ENCODE measurements around the gene ASCC1. TPM values are rescaled to one million over a fixed set of nuclear protein-coding genes. Genes with fewer than 3 reads are reported as not detected.

The ASCC1 gene
- total RNA-seq, 1 donor from 2014 or later: 35.6 TPM

DNA sequence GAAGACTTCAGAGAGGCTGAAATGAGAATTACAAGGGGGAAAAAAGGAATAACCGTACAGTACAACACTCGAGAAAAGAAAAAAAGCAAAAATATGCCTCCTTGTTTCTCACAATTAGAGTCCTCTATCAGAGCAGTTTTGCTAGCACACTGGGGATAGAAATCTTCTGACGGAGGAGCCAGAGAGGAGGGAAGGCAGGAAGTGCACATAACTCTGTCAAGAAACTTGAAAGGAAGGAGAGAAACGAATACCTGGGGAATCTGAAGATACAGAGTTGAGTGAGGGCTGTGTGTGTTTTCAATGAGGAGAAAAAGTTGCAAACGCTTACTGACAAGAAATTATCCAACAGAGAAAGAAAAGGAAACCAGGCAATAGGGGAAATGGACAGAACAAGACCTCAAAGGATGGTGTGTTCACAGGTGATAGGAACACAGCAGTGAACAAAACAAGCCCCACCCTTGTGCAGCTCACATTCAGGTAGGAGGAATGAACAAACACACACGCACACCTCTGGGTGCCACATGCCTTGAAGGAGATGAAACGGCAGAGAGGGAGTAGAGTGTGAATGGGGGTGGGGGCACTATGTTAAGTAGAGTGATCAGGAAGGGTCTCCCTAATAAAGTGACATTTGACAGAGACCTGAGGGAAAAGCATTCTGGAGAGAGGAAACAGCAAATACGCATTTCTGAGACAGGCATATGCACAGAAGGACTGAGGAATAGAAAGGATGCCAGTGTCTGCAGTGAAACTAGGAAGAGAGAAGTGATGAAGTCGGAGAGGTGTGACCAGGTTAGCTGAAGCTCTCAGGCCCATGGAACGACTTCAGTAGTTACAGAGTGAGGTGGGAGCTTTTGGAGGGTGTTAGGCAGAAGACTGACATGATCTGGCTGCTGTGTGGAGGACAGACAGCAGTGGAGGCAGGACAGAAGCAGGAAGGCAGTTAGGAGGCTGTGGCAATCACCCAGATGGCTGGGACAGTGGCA lies 81.0 kb downstream of the ASCC1 start:
- no peaks in the 10 kb centered on the region for H3K9me3 Mint-ChIP-seq
- no peak overlapping the region for H3K4me3 Mint-ChIP-seq
- H3K27ac Mint-ChIP-seq (ENCODE audit: unreplicated experiment): peak overlapping the region; percentile 69
- DNase-seq (ENCODE audit: low read depth, low spot score): no peak
- H3K4me1 Mint-ChIP-seq: no peaks in the 10 kb centered on the region
- peaks cover 10% of the 10 kb centered on the region for H3K36me3 Mint-ChIP-seq (ENCODE audit: low read depth)
- H3K27me3 Mint-ChIP-seq (ENCODE audit: low read depth): no peaks in the 10 kb centered on the region
- TF ChIP-seq, protein P1, sequence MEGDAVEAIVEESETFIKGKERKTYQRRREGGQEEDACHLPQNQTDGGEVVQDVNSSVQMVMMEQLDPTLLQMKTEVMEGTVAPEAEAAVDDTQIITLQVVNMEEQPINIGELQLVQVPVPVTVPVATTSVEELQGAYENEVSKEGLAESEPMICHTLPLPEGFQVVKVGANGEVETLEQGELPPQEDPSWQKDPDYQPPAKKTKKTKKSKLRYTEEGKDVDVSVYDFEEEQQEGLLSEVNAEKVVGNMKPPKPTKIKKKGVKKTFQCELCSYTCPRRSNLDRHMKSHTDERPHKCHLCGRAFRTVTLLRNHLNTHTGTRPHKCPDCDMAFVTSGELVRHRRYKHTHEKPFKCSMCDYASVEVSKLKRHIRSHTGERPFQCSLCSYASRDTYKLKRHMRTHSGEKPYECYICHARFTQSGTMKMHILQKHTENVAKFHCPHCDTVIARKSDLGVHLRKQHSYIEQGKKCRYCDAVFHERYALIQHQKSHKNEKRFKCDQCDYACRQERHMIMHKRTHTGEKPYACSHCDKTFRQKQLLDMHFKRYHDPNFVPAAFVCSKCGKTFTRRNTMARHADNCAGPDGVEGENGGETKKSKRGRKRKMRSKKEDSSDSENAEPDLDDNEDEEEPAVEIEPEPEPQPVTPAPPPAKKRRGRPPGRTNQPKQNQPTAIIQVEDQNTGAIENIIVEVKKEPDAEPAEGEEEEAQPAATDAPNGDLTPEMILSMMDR (conservative IDR thresholded peaks at IDR 0.05): no peak

DNA sequence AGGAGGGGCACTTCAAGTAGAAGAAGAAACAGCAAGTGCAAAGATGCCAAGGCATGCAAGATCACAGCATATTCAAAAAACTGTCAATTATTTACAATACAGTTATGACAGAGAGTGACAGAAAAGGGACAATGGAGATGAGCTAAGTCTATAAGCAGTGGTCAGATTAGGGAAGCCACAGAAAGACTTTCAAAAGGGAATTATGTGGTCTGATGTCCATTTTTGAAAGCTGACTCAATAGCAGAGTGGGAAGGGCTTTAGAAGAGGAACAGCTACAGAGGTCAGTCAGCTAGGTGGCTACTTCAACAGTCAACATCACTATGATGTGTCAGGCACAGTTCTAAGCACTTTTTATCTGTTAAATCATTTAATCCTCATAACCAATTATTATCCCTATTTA lies 82.6 kb downstream of the ASCC1 start:
- Mint-ChIP-seq H3K4me1 (no peaks in the 10 kb centered on the region), H3K27ac (ENCODE audit: unreplicated experiment) (no peak overlapping the region), H3K27me3 (ENCODE audit: low read depth) (no peaks in the 10 kb centered on the region), H3K36me3 (ENCODE audit: low read depth) (peaks cover 10% of the 10 kb centered on the region), H3K9me3 (no peaks in the 10 kb centered on the region), H3K4me3 (no peak overlapping the region)
- no peak for DNase-seq (ENCODE audit: low read depth, low spot score)
- TF ChIP-seq, protein P1 (conservative IDR thresholded peaks at IDR 0.05): no peak

DNA sequence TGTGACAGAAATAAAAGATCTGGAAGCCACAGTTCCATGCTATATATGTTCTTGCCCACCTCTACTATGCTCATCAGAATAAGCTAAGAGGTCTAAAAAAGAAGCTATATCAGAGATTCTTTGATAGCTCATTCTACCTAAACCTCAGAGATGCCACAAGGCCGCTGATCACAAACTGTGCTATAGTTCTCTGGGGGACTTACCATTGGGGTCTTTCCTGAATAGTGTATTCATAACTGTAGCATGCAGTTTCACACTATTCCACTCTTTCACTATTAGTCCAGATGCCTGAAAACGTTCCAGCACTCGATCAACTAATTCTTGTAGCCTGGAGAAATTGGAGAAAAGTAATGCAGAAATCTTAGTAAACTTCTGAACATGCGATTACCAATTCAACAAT lies 83.2 kb downstream of the ASCC1 start:
- Mint-ChIP-seq H3K9me3 (no peaks in the 10 kb centered on the region), H3K27ac (ENCODE audit: unreplicated experiment) (no peak overlapping the region), H3K4me3 (no peak overlapping the region), H3K36me3 (ENCODE audit: low read depth) (peaks cover 10% of the 10 kb centered on the region), H3K27me3 (ENCODE audit: low read depth) (no peaks in the 10 kb centered on the region), H3K4me1 (no peaks in the 10 kb centered on the region)
- no peak for DNase-seq (ENCODE audit: low read depth, low spot score)
- TF ChIP-seq, protein P1 (conservative IDR thresholded peaks at IDR 0.05): no peak

DNA sequence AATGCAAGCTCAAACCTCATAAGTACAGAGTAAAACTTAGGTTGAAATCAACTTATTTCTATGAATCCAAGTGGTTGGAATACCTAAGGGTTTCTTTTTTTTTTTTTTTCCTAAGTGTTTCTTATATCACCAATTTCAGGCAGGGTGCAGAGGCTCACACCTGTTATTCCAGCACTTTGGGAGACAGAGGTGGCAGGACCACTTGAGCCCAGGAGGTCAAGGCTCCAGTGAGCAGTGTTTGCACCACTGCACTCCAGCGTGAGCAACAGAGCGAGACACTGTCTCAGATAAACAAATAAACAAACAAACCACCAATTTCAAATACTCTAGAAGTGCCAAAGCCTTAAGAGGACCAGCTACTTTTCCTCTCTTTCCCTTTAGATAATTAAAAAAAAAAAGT lies 88.5 kb downstream of the ASCC1 start:
- no peak overlapping the region for H3K27ac Mint-ChIP-seq (ENCODE audit: unreplicated experiment)

DNA sequence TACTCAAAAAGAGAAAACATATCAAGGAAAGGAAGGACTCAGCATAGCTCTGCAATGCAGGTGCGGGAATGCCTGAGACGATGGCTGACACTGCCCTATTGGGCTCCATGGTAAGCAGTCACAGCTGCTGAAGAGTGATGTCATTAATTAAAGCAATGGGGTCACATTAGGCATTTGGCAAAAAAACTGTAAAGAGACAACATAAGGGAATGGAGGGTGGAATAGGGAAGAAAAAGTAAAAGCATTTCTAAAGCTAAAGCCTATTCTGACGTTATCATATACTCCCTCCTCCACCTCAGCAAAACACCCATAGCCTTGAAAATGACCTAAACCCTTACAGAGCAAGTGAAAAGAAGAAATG lies 89.2 kb downstream of the ASCC1 start:
- TF ChIP-seq, protein P1 (conservative IDR thresholded peaks at IDR 0.05): no peak
- no peak for DNase-seq (ENCODE audit: low read depth, low spot score)
- Mint-ChIP-seq H3K9me3 (no peaks in the 10 kb centered on the region), H3K27me3 (ENCODE audit: low read depth) (no peaks in the 10 kb centered on the region), H3K4me3 (no peak overlapping the region), H3K4me1 (peaks cover 32% of the 10 kb centered on the region), H3K27ac (ENCODE audit: unreplicated experiment) (no peak overlapping the region), H3K36me3 (ENCODE audit: low read depth) (peaks cover 2% of the 10 kb centered on the region)

More for the DNA sequence above, 88.5 kb downstream of the ASCC1 start:
- no peaks in the 10 kb centered on the region for H3K27me3 Mint-ChIP-seq (ENCODE audit: low read depth)
- H3K4me3 Mint-ChIP-seq: no peak overlapping the region
- H3K9me3 Mint-ChIP-seq: no peaks in the 10 kb centered on the region
- TF ChIP-seq, protein P1 (conservative IDR thresholded peaks at IDR 0.05): no peak
- peaks cover 32% of the 10 kb centered on the region for H3K4me1 Mint-ChIP-seq
- H3K36me3 Mint-ChIP-seq (ENCODE audit: low read depth): peaks cover 2% of the 10 kb centered on the region
- DNase-seq (ENCODE audit: low read depth, low spot score): no peak

All from neural crest cell (in vitro differentiated cells).